ENCODE results near the gene SEC16B. TPM values are rescaled to one million over a fixed set of nuclear protein-coding genes. Genes with fewer than 3 reads are reported as not detected.

The SEC16B gene
- total and polyA plus RNA-seq, 9 of the 15 experiments (the other 6 are each of a cell fraction or from before 2014, with no cell fraction given): not detected

DNA sequence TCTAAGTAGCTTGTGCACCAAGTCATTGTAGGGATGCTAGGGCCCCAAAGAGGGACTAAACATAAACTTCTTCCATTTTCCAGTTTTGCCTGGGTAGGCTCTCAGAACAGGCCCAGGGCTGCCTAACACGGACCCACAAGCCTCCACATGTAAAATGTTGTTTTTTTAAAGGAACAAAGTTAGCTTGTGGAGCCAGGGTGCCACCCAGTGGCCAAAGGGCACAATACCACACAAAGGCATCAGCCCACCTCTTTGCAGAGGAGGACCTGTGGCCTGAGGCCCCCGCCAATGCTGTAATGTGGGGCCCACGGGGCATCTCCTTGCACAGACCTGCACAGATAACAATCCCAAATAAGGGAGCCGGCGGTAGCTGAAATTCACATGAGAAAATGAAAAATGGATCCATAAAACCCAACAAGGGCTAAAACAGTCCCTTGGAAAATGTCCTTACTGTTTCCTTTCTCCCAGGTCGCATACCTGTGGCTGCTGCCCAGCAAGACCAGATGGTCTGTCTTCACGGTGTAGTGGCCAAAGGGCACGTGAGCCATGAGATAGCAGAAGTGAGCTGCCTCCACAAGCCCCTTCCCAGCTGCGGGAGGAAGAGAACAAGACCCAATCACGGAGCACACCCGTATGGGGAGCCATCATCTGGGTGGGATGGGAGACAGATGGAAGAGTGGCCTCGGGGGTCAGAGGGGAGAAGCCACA, 23.8 kb downstream of the SEC16B start:
- peaks cover 0 to 7% of the 10 kb centered on the region in 2 experiments; a peak in 1 of 5 replicates for H3K27me3 ChIP-seq (ENCODE audit: control insufficient read depth in 2 of 2, insufficient read depth in 2 of 2, low read length in 2 of 2)
- FAIRE-seq: peak; percentile 77
- no peaks in the 10 kb centered on the region for H3K9me3 ChIP-seq (replicated peaks; ENCODE audit: control insufficient read depth, insufficient read depth, low read depth, low read length)
- ChIA-PET POLR2A (no interaction called here), CTCF (ENCODE audit: low intra/inter-chr PET ratio) (interaction anchor here (0.5 to 1.7 kb wide), 4 partner anchors 245 to 1051 kb away, joined by 3 to 22 read pairs (median 3); no protein-coding TSS in a partner anchor)
- no peaks in the 10 kb centered on the region for H3K4me1 ChIP-seq (replicated peaks in 1 of 2; ENCODE audit: control insufficient read depth in 2 of 2, insufficient read depth in 2 of 2, low read length in 2 of 2)
- no peaks in the 10 kb centered on the region for H3K79me2 ChIP-seq (ENCODE audit: control insufficient read depth, insufficient read depth, low read length)
- H3K9ac ChIP-seq (ENCODE audit: insufficient read depth in 1 of 2, low read depth in 2 of 2, low read length in 2 of 2): no peak overlapping the region
- H2AFZ ChIP-seq (ENCODE audit: low read depth, low read length): no peak overlapping the region
- peak; percentile 58 to 70 (median 66) for DNase-seq (ENCODE audit: extremely low read depth in 1 of 4, low spot score in 3 of 4)
- BruUV-seq (replicated peaks): no TSS peak
- ATAC-seq: peak; percentile 90
- H3K27ac ChIP-seq (ENCODE audit: extremely low read depth, low read depth, low read length): no peak overlapping the region
- no peaks in the 10 kb centered on the region; the same call in 1 of the 2 replicates for H4K20me1 ChIP-seq (replicated peaks; ENCODE audit: control insufficient read depth, insufficient read depth, low read length)
- 0% methylated on average over 12 of the region's 12 CpGs for WGBS (ENCODE audit: insufficient coverage, low coverage, missing lambda C conversion rate)
- intact Hi-C loops (cut with micrococcal nuclease) (loop anchor here (1.0 to 10.0 kb wide), 4 partner anchors 691 to 1571 kb away; no protein-coding TSS in a partner anchor), in situ Hi-C loops (cut with MboI) (loop anchor here (25.0 kb wide), 1 partner anchor 1384 kb away; no protein-coding TSS in a partner anchor)
- no peaks in the 10 kb centered on the region for H3K36me3 ChIP-seq (ENCODE audit: control insufficient read depth, insufficient read depth, low read length)
- H3K9me1 ChIP-seq (ENCODE audit: control insufficient read depth, insufficient read depth, low read length): no peaks in the 10 kb centered on the region
- H3K4me2 ChIP-seq (ENCODE audit: insufficient read depth, low read length): no peak overlapping the region
- no peak overlapping the region for H3K4me3 ChIP-seq
- TF ChIP-seq, protein P1, sequence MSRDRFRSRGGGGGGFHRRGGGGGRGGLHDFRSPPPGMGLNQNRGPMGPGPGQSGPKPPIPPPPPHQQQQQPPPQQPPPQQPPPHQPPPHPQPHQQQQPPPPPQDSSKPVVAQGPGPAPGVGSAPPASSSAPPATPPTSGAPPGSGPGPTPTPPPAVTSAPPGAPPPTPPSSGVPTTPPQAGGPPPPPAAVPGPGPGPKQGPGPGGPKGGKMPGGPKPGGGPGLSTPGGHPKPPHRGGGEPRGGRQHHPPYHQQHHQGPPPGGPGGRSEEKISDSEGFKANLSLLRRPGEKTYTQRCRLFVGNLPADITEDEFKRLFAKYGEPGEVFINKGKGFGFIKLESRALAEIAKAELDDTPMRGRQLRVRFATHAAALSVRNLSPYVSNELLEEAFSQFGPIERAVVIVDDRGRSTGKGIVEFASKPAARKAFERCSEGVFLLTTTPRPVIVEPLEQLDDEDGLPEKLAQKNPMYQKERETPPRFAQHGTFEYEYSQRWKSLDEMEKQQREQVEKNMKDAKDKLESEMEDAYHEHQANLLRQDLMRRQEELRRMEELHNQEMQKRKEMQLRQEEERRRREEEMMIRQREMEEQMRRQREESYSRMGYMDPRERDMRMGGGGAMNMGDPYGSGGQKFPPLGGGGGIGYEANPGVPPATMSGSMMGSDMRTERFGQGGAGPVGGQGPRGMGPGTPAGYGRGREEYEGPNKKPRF (IDR thresholded peaks at IDR 0.05; ENCODE audit: low read depth, low read length): no peak
- TF ChIP-seq, protein P2, sequence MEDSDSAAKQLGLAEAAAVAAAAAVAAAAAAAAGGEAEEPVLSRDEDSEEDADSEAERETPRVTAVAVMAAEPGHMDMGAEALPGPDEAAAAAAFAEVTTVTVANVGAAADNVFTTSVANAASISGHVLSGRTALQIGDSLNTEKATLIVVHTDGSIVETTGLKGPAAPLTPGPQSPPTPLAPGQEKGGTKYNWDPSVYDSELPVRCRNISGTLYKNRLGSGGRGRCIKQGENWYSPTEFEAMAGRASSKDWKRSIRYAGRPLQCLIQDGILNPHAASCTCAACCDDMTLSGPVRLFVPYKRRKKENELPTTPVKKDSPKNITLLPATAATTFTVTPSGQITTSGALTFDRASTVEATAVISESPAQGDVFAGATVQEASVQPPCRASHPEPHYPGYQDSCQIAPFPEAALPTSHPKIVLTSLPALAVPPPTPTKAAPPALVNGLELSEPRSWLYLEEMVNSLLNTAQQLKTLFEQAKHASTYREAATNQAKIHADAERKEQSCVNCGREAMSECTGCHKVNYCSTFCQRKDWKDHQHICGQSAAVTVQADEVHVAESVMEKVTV (CRISPR knock-in tag; IDR thresholded peaks at IDR 0.05): peak; percentile 55
- TF ChIP-seq GATAD2B (IDR thresholded peaks at IDR 0.05; ENCODE audit: borderline replicate concordance) (no peak), ZNF384 (IDR thresholded peaks at IDR 0.05; ENCODE audit: low read depth, low read length) (peak; percentile 84), ZFP36 (IDR thresholded peaks at IDR 0.05; ENCODE audit: low read depth, low read length, partially characterized antibody) (no peak), PHTF2 (CRISPR knock-in tag; IDR thresholded peaks at IDR 0.05) (no peak), RAD21 (CRISPR knock-in tag; conservative IDR thresholded peaks at IDR 0.05 in 1 of 2, IDR thresholded peaks at IDR 0.05 in 1 of 2) (peak; percentile 65 to 82), PHF21A (IDR thresholded peaks at IDR 0.05; ENCODE audit: borderline replicate concordance, low read depth) (no peak), STAG1 (CRISPR knock-in tag; IDR thresholded peaks at IDR 0.05; ENCODE audit: borderline replicate concordance) (peak; percentile 69; the same call in 1 of the 2 replicates), ZNF695 (CRISPR knock-in tag; IDR thresholded peaks at IDR 0.05) (no peak), GATA2 (CRISPR knock-in tag; IDR thresholded peaks at IDR 0.05) (no peak)
- TF ChIP-seq, protein P3, sequence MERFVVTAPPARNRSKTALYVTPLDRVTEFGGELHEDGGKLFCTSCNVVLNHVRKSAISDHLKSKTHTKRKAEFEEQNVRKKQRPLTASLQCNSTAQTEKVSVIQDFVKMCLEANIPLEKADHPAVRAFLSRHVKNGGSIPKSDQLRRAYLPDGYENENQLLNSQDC (CRISPR knock-in tag; IDR thresholded peaks at IDR 0.05): no peak

All from K562 (cell line).